ENCODE measurements around the gene MAP3K3. TPM values are rescaled to one million over a fixed set of nuclear protein-coding genes. Genes with fewer than 3 reads are reported as not detected.

Gene MAP3K3
- total RNA-seq, 1 donor from 2014 or later = 58.5 TPM

DNA sequence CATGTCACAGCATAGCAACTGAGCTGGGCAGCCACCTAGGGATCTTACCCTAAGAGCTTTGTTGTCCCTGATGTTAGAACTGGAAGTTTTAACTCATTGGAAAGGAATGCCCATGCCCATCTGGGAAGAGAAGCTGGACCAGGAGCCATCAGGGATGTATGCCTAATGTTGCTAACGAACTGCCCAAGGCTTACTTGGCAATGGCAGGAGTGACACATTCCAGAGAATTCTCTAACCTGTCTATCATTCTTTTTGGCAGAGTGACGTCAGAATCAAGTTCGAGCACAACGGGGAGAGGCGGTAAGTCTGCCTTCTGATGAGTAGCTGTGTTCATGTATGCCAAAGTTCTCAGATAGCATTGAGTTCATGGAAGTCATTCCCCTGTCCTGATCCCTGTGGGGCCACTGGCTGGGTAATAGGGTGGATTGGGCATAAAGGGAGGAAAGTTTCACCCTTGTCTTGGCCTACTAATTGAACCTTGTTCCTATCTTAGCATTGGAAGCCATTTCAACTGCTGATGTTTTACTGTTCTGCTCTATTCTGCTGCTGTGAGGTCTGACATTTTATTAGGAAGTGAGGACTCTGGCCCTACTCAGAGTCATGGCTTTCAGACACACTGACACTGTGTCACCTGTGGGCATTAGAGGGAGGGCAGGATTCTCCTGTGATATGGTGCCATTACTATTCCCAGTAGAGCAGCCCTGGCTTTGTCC, 23.7 kb downstream of the MAP3K3 start:
- DNase-seq (no peak), ATAC-seq (peak in 1 of 2 donors; percentile 52)
- intact Hi-C loops (cut with DNase I) = no loop called here
- Histone ChIP-seq H3K27me3 (ENCODE audit: low read depth) (no peaks in the 10 kb centered on the region), H3K4me1 (peaks cover 69% of the 10 kb centered on the region), H3K27ac (peak overlapping the region; percentile 25), H3K36me3 (peaks cover 50% of the 10 kb centered on the region), H3K9me3 (no peaks in the 10 kb centered on the region), H3K4me3 (no peak overlapping the region)
- no peak for TF ChIP-seq CTCF (IDR thresholded peaks at IDR 0.05)

- TF ChIP-seq CTCF (IDR thresholded peaks at IDR 0.05) = no peak
- H3K4me1 ChIP-seq = peaks cover 65% of the 10 kb centered on the region
- peaks cover 55% of the 10 kb centered on the region for H3K36me3 ChIP-seq
- peak overlapping the region; percentile 25 for H3K27ac ChIP-seq
- DNase-seq (no peak), ATAC-seq (peak; percentile 26 to 34)
- no peaks in the 10 kb centered on the region for H3K27me3 ChIP-seq (ENCODE audit: low read depth)
- H3K9me3 ChIP-seq = no peaks in the 10 kb centered on the region
- intact Hi-C loops (cut with DNase I) = no loop called here
- no peak overlapping the region for H3K4me3 ChIP-seq
These were observed 24.2 kb downstream of the MAP3K3 start for GRCh38 chr17:63646488-63646806.

DNA sequence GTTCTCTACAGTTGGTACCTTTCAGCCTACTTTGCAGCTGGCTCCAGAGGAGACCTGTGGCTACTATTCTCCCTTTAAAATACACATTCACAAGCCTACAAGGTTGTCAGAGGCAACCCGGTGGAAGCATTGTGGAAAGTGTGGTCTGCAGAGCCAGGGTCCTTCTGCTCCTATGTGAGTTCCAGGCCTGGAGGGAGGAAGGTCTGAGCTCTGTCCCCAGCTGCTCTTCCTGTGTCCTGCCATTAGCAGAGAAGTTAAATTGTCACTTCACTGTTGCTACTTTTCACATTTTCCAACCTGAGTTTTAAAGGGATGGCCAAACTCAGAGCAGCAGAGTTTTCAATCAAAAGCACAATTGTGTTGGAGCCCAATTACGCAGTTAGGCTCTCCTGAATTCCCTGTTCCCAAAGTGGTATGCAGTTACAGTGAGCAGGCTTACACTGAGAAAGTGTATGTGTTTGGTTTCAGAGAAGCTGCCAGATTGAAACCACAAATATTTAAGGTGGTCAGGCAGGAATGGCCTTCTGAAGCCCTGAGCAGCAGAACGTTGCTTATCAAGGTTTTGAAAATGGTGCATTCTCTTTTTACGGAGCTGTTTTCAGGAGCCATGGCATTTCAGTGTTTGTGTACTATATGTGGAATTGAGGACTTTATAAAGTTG, 25.0 kb downstream of the MAP3K3 start:
- Histone ChIP-seq H3K4me3 (no peak overlapping the region), H3K27me3 (ENCODE audit: low read depth) (no peaks in the 10 kb centered on the region), H3K4me1 (peaks cover 65% of the 10 kb centered on the region), H3K36me3 (peaks cover 62% of the 10 kb centered on the region), H3K9me3 (no peaks in the 10 kb centered on the region), H3K27ac (peak overlapping the region; percentile 19)
- DNase-seq = no peak
- intact Hi-C loops (cut with DNase I) = no loop called here
- TF ChIP-seq CTCF (IDR thresholded peaks at IDR 0.05) = no peak
- ATAC-seq = peak; percentile 76 to 84

DNA sequence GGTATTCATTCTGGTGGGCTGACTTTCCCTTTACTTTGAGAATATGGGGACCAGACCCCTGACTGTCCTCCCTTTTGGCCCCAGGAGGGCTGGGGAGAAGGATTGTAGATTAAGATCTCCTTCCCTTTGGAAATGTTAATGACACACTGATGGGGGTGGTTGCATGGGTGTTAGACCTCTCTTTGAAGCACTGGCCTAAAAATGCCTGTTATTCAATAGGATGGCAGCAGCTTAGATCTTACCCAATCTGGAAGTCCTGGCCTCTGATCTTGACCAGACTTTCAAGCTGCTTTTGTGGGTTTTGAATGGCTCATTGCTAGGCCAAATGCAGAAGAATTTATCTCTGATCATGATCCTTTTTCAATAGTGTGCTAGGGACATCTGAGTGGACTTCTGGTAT, 25.7 kb downstream of the MAP3K3 start:
- ATAC-seq (no peak), DNase-seq (no peak)
- no peak for TF ChIP-seq CTCF (IDR thresholded peaks at IDR 0.05)
- no peaks in the 10 kb centered on the region for H3K9me3 ChIP-seq
- intact Hi-C loops (cut with DNase I) = no loop called here
- peaks cover 65% of the 10 kb centered on the region for H3K36me3 ChIP-seq
- H3K4me1 ChIP-seq = peaks cover 61% of the 10 kb centered on the region
- no peaks in the 10 kb centered on the region for H3K27me3 ChIP-seq (ENCODE audit: low read depth)
- H3K4me3 ChIP-seq = no peak overlapping the region
- H3K27ac ChIP-seq = peak overlapping the region; percentile 19

- Histone ChIP-seq H3K4me3 (no peak overlapping the region), H3K9me3 (no peaks in the 10 kb centered on the region), H3K36me3 (peaks cover 80% of the 10 kb centered on the region), H3K27me3 (ENCODE audit: low read depth) (no peaks in the 10 kb centered on the region), H3K27ac (no peak overlapping the region), H3K4me1 (peaks cover 47% of the 10 kb centered on the region)
- no peak for DNase-seq
- no peak for TF ChIP-seq CTCF (IDR thresholded peaks at IDR 0.05)
- intact Hi-C loops (cut with DNase I) = no loop called here
- ATAC-seq = peak in 1 of 2 donors; percentile 47
These were observed 27.6 kb downstream of the MAP3K3 start for GRCh38 chr17:63649813-63650212.
